T1000 (cell line): Measurements from ENCODE around the gene ENKUR.
"Not testable (repeated sequence)": the region's sequence is repeated elsewhere in the genome, so short reads cannot be mapped to it uniquely, and the experiment has no call there.

ENCODE experiments used
- DNase-seq: peaks from one replicate; lab custom pipeline; 2025; ENCODE audit warnings: mixed read lengths; lab: John Stamatoyannopoulos, UW

Gene ENKUR

GRCh38 chr10:24973163-24973562 lies 42.8 kb downstream of the ENKUR start:
- DNase-seq, result no peak

- no peak for DNase-seq
Measured at GRCh38 chr10:24971374-24971773, 44.6 kb downstream of the ENKUR start.

DNA sequence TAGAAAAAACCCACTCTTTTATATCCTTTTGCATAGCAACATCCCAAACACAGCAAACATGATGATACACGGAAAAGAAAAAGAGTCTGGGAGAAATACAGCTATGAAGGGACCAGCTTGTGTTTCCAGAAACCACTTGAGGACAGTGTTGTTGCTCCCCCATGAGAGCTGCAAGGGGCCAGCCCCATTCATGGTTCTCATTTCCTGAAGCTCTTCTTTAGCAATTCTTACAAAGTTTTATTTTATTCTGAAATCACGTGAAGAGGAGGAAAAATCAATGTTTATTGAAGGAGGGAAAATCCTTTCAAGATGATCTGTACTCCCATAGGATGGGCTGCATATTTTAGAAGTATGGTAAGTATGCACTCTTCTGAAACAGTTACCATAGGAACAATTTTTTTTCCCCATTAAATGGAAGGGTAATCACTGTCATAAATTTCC lies 46.1 kb downstream of the ENKUR start:
- no peak for DNase-seq

DNA sequence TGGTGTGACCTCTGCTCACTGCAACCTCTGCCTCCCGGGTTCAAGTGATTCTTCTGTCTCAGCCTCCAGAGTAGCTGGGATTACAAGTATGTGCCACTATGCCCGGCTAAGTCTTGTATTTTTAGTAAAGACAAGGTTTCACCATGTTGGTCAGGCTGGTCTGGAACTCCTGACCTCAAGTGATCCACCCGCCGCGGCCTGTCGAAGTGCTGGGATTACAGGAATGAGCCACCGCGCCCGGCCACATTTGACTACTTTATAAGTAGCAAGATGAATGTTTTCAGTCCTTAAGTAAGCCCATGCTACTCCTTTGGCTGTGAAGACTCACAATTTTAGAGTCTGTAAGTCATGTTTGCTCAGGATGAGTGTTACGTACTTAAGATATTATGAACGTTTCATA lies 47.0 kb downstream of the ENKUR start:
- DNase-seq, result not testable (repeated sequence)

DNA sequence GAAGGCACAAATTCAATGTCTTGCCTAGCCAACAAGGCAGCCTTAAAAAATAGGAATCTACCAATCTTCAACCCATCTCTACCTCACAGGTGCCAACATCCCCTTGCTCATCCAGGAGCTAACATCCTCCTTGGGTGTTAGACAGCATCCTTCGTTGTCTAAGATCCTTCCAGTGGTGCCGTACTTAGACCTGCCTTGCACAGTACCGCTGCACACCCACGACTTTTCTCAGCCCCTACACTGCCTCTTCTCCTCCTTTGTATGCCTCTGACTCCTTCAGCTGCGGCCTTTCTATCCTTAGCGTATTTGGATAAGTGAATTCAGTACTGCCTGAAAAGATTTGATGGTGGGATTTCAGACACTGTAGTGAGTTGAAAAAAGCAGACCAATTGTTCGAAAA lies 47.6 kb downstream of the ENKUR start:
- DNase-seq, result no peak

DNA sequence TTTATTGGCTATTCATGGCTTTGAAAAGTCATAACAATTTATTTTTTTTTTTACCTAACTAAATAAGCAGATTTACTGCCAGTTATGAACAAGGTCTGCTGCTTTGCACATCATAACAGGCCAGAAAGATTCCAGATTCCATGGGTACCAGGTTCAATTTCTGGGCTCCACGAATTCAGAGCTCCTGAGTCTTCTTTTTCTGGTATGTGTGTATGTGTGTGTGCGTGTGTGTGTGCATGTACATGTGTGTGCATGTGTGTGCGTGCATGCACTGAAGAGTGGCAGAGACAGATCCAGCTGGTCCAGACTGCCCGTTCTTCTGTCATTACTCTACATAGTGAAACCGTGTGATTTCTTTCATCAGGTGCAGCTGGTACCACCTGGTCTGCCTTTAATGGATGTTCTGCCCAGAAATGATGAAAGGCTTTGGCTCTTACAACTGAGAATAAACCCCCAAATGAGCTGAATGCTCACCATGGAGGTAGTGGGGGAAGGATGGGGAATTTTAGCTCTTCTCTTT lies 48.9 kb downstream of the ENKUR start:
- DNase-seq, result no peak

DNA sequence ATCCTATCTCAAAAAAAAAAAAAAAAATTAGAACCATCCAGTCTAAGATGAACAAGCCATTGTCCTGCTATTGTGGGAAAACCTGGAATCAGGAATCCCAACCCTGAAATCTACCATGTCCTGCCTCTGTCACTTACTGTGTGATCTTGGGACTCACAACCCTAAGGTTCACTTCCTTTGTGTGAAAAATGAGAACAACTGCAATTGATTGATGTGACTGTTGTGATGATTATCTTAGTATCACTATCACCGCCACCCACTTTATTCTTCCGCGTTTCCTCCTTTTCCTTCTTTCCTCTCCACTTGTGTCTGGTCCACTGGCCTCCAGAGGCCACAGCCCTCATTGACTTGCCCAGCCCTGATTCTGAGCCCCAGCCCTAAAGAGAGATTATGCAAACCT lies 50.9 kb downstream of the ENKUR start:
- DNase-seq, result no peak

- DNase-seq, result no peak
Measured at GRCh38 chr10:24963521-24964041, 52.4 kb downstream of the ENKUR start.

DNA sequence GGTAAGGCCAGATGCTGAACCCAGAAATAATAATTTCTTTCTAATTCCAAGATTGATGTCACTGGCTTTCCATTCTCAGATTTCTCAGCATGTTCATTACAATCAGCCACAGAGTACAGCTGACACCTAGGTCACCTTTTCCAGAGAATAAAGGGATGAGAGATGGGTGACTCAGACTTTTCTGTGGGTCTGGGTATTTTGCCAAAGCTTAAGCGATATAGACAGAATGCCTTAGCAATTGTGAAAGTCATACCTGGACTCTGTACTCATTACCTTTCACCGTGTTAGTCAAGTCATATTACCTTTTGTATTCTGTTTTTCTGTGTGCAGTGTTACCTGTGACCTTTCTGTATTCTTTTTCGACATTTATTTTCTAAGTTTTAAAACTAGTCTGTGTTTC lies 53.0 kb downstream of the ENKUR start:
- DNase-seq, result no peak

- no peak for DNase-seq
Measured at GRCh38 chr10:24961582-24961981, 54.4 kb downstream of the ENKUR start.

DNA sequence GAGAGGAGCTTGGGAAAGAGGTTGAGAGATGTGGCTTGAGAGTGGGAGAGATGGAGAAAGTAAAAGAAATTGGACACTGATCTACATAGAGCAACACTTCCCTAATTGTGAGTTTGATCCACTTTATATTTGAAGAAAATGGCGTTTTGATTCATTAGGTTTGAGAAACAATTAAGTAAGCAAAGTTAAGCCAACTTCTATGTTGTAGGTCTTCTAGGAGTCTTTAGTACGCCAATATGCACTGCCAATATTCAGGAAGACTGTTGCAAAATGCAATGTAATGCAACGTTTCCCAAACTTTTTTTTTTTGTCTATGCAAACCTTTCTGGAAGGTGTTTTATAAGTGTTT lies 56.6 kb downstream of the ENKUR start:
- no peak for DNase-seq

DNA sequence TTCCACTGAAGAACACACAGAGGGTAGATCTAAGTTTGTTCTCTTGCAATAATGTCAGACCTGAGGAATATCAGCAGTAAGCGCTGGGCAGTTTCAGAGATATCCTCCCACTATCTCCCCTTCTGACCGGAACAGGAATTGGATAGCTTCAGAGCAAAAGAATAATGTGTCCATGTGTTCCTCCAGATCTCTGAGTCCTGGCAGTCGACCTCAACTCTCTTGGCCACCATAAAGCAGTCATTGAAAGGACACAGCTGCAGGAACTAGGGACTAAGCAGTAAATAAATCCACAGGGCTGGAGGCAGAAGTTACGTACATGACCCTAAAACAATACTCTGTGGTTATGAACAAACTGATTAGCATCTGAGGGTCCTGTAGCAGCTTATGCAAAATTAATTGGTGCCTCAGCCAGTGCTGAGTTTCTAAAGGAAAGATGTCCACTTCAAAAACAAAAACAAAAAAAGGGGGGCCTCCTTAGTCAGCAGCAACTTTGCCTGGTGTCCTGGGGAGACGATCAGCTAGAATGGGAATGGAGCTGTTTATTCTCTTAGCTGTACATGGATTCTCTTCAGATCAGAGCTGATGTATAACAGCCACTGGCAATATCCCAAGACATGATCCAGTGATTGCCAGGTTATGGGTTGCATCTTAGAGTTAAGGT lies 57.1 kb downstream of the ENKUR start:
- no peak for DNase-seq

GRCh38 chr10:24958091-24958720 lies 57.8 kb downstream of the ENKUR start:
- no peak for DNase-seq

GRCh38 chr10:24957624-24958051 lies 58.3 kb downstream of the ENKUR start:
- not testable (repeated sequence) for DNase-seq

GRCh38 chr10:24953675-24954074 lies 62.3 kb downstream of the ENKUR start:
- DNase-seq, result no peak

GRCh38 chr10:24952707-24953645 lies 63.0 kb downstream of the ENKUR start:
- DNase-seq, result no peak

DNA sequence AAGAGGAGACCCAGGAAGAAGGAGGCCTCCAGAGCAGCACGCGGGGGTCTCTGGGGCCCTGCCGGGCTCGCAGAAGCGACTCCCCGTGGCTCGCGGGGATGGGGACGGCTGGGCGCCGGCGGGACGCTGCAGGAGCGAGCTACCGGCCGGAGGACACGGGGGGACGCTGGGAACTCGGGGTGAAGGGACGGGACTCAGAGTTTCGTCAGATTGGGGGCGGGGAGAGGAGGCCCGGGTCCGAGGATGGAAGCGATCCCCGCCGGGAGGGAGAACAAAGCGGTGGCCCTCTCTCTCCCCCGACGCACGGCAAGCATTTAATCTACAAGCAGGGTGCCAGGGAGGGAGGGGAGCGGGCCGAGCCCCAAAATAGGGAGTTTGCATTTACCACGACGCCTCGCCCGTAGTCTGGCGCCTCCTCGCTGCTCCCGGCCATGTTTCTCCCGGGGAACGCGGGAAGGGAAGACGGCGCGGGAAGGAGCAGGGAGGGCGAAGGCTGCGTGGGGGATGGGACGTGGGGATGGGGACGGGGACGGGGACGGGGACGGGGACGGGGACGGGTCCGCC lies 63.7 kb downstream of the ENKUR start, which contains the start of gene PRTFDC1:
Gene PRTFDC1 (minus strand): TSS at position 464 of the 564 bp plus-strand sequence. CDS start 31 bp downstream, at position 433.
- no peak for DNase-seq

- no peak for DNase-seq
Measured at GRCh38 chr10:24951201-24952142, 64.5 kb downstream of the ENKUR start.

GRCh38 chr10:24950439-24950838 lies 65.5 kb downstream of the ENKUR start:
- no peak for DNase-seq

DNA sequence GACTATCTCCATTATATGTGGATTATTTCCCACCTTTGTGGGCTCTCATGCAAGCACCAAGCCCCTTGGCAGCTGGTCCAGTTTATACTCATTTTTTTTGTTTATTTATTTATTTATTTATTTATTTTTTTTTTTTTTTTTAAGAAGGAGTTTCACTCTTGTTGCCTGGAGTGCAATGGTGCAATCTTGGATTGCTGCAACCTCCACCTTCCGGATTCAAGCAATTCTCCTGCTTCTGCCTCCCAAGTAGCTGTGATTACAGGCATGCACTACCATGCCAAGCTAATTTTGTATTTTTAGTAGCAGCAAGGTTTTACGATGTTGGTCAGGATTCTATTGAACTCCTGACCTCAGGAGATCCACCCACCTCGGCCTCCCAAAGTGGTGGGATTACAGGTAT lies 66.3 kb downstream of the ENKUR start:
- DNase-seq, result no peak
